Measurements from ENCODE around the gene AP4E1.
"Not testable (repeated sequence)": the region's sequence is repeated elsewhere in the genome, so short reads cannot be mapped to it uniquely, and the experiment has no call there.

The AP4E1 gene

GRCh38 chr15:50889589-50889988, 18.9 kb upstream of the AP4E1 start:
- no peak for DNase-seq (ENCODE audit: low read depth, low spot score)

- no peak for DNase-seq (ENCODE audit: low read depth, low spot score)
These were observed 17.7 kb upstream of the AP4E1 start for GRCh38 chr15:50890751-50891150.

DNA sequence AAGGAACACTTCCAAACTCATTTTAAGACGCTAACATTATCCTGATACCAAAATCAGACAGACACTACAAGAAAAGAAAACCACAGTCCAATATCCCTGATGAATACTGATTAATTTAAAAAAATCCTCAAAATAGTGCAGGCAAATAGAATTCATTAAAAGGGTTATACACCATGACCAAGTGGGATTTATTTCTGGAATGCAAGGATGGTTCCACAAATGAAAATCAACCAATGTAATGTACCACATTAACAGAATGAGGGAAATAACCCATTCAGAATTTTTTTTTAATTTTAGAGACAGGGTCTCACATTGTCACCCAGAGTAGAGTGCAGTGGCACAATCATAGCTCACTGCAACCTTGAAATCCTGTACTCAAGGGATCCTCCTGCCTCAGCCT, 17.3 kb upstream of the AP4E1 start:
- no peak for DNase-seq (ENCODE audit: low read depth, low spot score)

GRCh38 chr15:50893976-50894375, 14.5 kb upstream of the AP4E1 start:
- DNase-seq (ENCODE audit: low read depth, low spot score): no peak

DNA sequence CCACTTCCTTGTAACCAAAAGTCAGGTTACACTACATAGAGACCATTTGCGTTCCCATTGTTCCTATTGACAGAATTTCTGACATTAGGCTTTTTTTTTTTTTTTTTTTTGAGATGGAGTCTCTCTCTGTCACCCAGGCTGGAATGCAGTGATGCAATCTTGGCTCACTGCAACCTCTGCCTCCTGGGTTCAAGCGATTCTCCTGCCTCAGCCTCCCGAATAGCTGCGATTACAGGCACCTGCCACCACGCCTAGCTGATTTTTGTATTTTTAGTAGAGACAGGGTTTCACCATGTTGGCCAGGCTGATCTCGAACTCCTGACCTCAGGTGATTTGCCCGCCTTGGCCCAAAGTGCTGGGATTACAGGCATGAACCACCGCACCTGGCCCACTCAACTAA, 7.1 kb upstream of the AP4E1 start:
- DNase-seq (ENCODE audit: low read depth, low spot score): not testable (repeated sequence)

GRCh38 chr15:50904211-50904610, 4.3 kb upstream of the AP4E1 start:
- DNase-seq (ENCODE audit: low read depth, low spot score): no peak

- DNase-seq (ENCODE audit: low read depth, low spot score): no peak
These were observed 3.4 kb upstream of the AP4E1 start for GRCh38 chr15:50905055-50905454.

- DNase-seq (ENCODE audit: low read depth, low spot score): no peak
These were observed 1.4 kb upstream of the AP4E1 start for GRCh38 chr15:50906954-50907600.

GRCh38 chr15:50907601-50908208, 778 bp upstream of the AP4E1 start:
- peak; percentile 78 for DNase-seq (ENCODE audit: low read depth, low spot score)

DNA sequence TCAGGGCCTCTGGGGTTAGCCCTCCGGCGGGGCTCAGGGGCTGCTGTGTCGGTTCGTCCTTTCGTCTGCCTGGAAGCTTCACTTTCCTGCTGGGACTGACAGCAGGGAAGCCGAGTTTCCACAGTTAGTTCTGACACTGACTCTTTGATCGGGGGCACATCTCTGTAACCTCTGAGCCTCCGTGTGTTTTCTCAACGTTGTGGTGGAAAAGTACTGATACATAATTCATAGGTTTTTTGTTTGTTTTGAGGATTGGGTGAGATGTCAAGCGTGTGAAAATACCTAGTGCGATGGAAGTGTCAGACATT, 481 bp downstream of the AP4E1 start:
- no peak for DNase-seq (ENCODE audit: low read depth, low spot score)

DNA sequence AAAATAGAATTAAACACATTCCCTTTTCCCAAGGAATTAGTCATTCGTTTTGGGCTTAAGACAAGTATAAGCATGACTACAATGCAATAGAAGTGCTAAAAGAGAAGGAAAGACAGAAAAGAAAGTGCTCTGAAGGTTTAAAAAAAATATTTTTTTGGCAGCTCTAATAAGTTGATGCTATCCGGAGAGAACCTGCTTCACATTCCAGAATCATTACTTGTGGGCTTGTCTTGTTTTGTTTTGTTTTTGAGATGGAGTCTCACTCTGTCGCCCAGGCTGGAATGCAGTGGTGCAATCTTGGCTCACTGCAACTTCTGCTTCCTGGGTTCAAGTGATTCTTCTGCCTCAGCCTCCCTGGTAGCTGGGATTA, 1.9 kb downstream of the AP4E1 start:
- peak; percentile 6 for DNase-seq (ENCODE audit: low read depth, low spot score)

DNA sequence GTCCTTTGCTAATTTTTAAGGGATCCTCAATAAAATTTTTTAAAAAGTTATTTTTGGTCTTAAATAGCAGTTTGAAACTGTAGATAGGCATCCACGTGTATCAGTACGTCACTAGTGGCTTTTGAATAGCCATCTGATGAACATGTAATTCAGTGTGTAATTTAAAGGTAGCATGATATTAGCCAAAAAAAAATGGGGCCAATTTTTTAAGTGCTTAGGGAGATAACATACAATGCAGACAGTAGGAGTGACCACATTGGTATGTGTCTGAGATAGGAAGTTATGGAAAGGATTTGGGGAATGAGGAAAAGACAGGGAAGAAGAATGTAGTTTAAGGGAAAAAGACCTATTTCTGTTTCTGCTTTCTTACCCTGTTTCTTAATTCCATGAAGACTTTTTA, 2.5 kb downstream of the AP4E1 start:
- DNase-seq (ENCODE audit: low read depth, low spot score): no peak

DNA sequence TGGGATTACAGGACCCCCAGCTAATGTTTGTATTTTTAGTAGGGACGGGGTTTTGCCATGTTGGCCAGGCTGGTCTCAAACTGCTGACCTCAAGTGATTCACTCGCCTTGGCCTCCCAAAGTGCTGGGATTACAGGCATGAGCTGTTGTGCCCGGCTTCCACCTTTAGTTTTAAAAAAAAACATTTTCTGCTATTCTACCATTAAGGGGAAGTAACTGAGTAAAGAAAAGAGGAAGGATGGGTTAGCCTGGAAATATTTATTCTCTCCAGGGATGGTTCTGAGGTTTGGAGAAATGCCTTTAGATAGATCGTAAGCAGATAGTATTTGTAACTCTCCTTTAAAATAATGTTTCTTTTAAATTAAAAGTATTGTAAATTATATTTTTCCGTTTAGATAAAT, 3.1 kb downstream of the AP4E1 start:
- no peak for DNase-seq (ENCODE audit: low read depth, low spot score)

DNA sequence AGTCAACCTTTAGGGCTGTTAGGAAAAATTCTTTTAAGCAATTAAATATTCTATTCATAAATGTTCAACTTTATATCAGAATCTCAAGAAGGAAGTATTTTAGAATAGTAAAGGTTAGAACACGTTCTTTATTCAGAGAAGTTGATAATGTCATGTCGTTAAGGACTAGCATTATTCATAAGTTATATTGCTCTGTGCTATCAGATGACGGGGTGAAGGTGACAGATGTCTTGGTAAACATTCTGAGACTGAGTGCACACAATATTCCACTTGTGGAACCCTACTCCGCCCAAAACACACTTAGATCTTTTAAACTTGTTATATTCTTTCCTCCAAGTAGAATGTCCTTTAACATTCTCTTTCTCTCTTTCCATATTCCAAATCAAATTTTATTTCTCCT, 7.9 kb downstream of the AP4E1 start:
- DNase-seq (ENCODE audit: low read depth, low spot score): no peak

GRCh38 chr15:50919359-50919758, 10.9 kb downstream of the AP4E1 start:
- not testable (repeated sequence) for DNase-seq (ENCODE audit: low read depth, low spot score)

DNA sequence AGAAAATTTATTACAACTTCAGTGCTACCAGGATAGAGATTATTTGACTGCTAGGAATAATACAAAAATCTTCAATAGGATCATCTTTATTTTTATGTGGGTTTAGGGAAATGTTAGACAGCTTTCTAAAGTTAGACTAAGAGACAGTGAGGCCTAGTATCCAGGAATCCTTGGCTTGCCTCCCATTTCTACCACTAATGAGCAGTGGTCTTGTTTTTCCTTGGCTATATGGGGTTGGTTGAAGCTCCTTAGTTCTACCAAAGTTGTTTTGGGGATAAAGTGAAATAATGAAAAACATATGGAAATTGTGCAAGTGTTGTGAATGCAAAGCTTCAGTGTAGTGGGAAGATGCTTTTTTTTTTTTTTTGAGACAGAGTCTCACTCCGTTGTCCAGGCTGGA, 16.8 kb downstream of the AP4E1 start:
- DNase-seq (ENCODE audit: low read depth, low spot score): no peak

- DNase-seq (ENCODE audit: low read depth, low spot score): no peak
These were observed 20.6 kb downstream of the AP4E1 start for GRCh38 chr15:50929062-50929461.

DNA sequence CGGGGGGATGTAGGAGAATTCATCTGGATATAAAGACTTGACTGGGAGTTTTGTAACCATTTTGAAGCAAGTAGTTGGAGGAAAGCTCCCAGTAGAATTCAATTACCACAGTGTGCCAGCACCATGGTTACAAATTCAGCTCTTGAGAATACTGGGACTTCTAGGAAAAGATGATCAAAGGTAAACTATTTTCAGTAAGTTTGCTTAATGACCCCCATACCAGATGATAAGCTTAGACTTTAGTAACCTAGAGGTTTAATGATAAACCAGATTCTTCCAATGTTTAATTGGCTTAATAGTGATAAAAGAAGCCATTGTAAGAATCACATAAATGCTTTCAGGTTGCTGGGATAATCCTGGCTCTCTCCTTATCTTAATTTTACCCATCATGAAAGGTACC, 22.3 kb downstream of the AP4E1 start:
- no peak for DNase-seq (ENCODE audit: low read depth, low spot score)

DNA sequence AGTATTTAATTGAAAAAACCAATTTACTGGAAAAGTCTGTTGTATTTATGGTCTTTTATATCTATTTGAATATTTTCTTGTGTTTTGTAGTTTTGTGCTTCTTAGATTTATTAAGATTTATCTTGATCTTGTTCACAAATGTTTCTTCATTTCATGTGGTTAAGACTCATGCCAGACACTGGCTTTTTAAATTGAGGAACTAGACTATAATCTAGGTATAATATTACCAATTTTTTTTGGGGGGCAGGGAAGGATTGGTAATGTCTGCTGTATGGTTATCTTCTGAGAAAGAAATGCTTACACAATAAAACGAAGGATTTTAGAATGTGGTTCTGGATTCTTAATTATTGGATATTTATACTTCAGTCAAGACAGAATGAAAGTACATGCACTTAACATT, 24.9 kb downstream of the AP4E1 start:
- no peak for DNase-seq (ENCODE audit: low read depth, low spot score)

DNA sequence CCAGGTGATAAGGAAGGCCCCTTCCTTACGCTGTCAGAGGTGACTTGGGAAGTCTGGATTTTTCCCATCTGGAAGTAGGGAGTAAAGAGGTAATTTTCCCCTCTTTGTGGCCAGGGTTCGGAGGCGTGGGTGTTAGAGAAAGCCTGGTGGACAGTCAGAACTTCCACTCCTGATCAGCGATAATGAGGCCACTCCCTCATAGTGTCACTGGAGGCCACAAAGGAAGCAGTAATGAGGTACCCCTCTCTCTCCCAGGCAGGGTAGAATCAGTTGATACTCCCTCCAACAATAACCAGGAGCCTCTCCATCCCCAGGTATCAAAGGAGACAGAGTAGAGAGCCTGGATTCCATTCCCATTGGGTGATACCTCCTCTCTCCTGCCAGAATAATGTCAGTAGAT, 30.0 kb downstream of the AP4E1 start:
- DNase-seq (ENCODE audit: low read depth, low spot score): no peak

DNA sequence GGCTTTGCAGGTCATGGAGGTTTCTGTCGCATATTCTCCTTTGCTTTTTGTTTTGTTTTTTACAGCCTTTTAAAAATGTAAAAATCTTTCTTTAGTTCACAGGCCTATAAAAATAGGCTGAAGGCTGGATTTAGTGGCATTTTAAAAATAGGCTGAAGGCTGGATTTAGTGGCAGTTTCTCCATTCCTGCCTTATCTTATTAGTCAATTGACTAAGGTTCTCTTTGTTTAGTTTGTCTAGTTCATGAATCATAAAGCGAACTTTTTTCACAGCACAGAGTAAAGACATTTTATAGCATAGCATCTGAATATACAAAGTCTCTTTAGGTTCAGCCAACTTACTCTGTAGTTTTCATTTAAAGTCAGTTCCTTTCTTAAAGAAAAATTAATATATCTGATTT, 31.4 kb downstream of the AP4E1 start:
- DNase-seq (ENCODE audit: low read depth, low spot score): no peak

GRCh38 chr15:50940506-50940905, 32.0 kb downstream of the AP4E1 start:
- no peak for DNase-seq (ENCODE audit: low read depth, low spot score)

GRCh38 chr15:50943638-50944037, 35.2 kb downstream of the AP4E1 start:
- DNase-seq (ENCODE audit: low read depth, low spot score): no peak

DNA sequence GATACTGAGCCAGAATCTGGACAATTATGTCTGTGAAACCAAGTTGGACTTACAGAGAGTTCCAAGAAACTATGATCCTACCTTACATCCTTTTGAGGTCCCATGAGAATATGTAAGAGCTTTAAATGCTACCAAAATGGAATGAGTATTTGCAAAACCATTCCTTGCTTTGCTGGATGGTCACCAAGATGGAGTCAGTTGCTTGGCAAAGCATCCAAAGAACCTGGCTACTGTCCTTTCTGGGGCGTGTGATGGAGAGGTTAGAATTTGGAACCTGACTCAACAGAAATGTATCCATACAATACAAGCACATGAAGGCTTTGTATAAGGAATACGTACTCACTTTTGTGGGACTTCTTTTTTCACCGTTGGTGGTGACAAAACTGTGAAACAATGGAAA, 36.2 kb downstream of the AP4E1 start:
- DNase-seq (ENCODE audit: low read depth, low spot score): no peak
